Activated effector memory CD4-positive, alpha-beta T cell treated with Interleukin-2 at 50 U/mL for 16 hours (primary cell): ENCODE data around the gene LRRN3.

Experiments
- DNase-seq: peaks from one replicate; pipeline ENCODE4 v3.0.0-alpha.2; 2020

Gene LRRN3

GRCh38 chr7:111108000-111108399, 17.1 kb downstream of the LRRN3 start:
- DNase-seq = no peak

GRCh38 chr7:111108496-111108895, 17.6 kb downstream of the LRRN3 start:
- no peak for DNase-seq

DNA sequence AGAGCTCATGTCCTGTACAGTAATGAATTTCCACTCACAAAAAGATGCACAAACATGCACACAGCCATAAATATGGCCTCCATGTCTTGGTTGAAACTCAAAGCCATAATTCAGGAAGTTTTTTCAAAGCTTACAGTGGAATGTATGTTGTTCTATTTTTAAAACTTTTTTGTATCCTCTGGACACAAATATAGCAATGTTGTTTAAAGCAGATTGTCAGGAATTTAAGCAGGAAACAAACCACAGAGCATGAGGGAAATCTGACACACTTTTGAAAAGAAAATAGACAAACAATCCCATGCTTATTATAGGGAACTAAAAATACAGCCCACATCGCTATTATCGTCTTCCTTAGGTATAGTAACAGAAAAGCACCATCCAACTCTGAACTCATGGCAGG, 21.5 kb downstream of the LRRN3 start:
- DNase-seq = no peak

DNA sequence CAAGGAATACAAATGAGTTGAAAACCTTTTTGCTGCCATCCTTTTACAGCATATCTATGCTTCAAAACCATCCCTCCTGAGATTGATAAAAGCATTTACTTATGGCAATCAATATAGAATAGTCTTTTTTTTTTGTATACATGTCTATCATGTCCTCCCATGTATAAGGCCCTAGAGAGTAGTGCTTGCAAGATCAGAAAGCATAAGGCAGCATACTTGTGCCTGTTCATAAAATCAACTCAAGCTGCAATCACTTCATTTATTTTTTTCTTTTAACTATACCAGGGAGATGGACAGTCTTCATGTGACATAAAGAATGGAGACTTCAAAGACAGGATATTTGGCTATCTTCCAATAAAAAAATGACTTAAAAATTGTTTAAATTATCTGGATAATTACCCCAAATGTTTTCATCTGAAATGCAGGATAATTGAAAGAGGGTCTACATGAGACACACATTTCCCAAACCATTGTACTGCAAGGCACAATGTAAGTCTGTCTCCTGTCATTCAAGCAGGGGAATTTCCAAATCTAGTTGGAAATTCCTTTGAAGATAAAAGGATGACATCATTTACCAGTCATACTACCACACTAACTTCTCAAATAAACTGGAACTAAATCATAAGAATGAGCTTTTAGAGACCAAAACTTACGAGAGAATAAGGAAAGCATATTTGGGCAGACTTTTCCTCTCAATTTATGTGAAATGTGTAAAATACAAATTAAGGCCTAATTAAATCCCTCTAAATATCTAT, 22.5 kb downstream of the LRRN3 start:
- DNase-seq = no peak

GRCh38 chr7:111115966-111116365, 25.0 kb downstream of the LRRN3 start:
- no peak for DNase-seq

DNA sequence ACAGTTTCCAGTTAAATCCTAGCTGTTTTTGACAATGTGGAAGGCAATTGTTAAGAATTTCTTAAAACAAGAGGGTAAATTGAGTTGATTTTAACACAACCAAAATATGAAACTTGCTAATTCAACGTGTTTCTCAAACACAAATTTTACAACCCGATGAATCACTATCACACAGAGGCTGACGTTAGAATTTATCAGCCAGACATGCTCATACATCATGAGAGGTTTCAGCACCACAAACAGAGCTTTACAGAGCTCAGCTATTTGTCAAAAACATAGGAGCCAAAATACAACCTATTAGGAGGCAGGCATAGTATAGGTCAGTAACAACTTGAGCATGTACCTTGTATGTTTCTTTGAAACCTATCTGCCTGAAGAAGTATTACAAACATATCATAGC, 36.1 kb downstream of the LRRN3 start:
- no peak for DNase-seq

GRCh38 chr7:111129435-111129834, 38.5 kb downstream of the LRRN3 start:
- DNase-seq = no peak

GRCh38 chr7:111132833-111133232, 41.9 kb downstream of the LRRN3 start:
- no peak for DNase-seq

DNA sequence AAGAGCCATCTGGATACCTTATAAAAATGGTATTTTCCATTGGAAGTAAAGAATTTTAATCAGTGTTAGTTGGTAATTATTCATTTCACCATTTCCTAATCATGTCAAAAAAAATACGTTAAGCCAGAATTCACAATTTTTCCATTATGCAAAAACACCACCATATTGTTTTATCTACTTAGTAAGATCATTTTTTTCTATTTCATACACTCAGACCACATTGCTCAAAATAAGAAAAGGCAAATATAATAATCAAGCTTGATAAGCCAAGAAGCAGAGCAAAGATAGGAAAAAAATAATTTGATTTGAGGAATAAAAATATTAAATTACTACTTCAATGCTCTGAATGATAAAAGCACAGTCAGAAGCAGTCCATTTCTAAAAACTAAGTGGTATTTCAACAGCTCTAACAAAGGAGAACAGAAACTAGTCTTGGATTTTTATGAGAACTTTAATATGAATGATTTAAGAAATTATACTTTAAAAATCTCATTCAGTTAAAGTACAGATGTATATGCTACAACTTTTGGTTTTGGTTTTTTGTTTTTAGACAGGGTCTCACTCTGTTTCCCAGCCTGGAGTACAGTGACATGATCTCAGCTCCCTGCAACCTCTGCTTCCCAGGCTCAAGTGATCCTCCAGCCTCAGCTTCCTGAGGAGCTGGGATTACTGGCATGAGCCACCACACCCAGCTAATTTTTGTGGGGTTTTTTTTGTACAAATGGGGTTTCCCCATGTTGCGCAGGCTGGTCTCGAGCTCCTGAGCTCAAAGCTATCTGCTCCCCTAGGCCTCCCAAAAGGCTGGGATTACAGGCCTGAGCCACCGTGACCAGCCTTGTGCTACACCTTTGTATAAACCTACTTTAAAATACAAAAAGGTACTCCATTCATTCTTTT, 46.6 kb downstream of the LRRN3 start:
- peak; percentile 1 for DNase-seq

DNA sequence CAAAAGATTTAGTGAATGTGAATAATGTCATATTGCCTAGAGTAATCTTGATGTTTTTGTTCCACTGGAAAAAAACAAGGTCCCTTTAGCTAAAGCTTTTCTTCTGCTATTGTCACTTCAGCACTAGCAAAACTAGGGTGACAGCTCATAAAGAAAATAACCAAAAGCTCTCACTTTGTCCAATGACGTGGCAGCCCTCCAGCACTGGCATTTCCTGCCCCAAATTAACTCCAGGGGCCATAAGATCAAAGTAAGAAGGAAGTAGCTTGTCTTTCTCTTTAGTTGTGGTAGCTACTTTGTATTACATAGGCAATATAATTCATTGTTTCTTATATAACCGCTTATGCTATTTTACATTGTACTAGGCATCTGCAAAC, 47.3 kb downstream of the LRRN3 start:
- DNase-seq = peak; percentile 36

GRCh38 chr7:111138586-111138985, 47.7 kb downstream of the LRRN3 start:
- DNase-seq = no peak

DNA sequence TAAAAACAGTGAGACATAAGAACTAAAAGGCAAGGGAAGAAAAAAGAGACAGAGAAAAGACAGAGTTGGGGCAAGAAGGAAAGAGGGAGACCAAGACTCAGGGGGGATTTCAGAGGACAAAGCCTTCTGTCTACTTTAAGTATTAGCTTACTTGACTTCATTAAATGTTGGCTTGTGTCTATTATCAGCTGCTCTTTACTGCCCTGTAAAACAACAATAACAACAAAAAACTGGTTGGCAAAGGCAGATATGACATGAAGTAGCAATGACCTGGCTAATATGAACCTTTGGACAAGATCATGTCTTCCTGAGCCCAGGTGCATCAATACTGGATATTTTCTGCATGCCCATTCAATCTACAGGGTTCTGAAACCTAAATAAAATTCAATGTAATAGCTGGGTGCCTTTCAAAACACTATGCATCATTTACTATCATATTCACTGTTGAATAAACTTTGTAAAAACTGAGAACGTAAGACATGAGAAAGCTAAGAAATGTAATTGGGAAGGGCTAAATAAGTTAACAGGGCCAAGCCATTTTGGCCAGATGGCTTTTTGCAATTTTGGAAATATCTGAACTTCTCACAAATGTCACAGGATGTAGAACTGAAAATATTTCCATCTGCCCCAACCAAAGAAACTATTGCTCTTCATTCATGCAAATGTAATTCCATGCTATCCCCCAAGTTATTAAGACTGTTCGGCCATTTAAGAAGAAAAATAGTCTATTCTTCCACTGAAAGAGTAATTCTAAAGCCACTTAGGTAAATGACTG, 49.4 kb downstream of the LRRN3 start:
- no peak for DNase-seq

DNA sequence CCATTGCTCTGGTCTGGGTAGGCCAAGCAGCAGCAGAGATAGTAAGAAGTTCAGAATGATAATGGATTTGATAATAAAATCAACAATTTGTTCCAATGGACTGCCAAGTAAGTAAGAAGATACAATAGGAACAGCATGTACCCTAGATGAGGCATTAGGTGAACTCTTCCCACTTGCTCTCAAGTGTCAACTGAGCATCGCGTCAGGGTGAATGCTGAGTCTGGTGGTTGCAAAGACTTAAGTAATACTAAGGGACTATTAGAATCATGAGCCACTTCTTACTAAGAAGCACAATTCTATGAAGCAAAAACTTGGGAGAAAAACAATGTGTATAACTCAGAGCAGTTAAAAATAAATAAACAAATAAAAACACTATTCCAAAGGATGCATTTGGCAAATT, 54.5 kb downstream of the LRRN3 start:
- no peak for DNase-seq

GRCh38 chr7:111146136-111146535, 55.2 kb downstream of the LRRN3 start:
- no peak for DNase-seq

- DNase-seq = no peak
Measured at GRCh38 chr7:111147708-111148533, 57.0 kb downstream of the LRRN3 start.

DNA sequence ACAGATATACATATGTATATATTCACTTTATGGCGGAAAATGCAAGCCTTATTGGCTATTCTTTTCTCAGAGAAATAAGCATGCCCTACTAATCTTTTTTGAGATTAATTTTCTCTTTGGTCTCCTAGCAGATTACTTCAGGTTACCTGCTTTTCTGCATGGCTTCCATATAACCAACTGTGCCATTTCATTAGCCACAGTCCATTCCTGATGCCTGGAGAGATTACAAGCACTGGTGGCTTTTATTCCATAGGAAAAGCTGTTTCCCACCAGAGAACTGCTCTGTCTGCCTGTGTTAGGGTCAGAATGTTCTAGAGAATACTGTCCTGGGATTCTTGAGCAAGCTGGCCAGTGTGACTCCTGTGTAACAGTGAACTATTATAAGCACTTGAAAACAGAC, 59.8 kb downstream of the LRRN3 start:
- no peak for DNase-seq

GRCh38 chr7:111159426-111159825, 68.5 kb downstream of the LRRN3 start:
- no peak for DNase-seq

DNA sequence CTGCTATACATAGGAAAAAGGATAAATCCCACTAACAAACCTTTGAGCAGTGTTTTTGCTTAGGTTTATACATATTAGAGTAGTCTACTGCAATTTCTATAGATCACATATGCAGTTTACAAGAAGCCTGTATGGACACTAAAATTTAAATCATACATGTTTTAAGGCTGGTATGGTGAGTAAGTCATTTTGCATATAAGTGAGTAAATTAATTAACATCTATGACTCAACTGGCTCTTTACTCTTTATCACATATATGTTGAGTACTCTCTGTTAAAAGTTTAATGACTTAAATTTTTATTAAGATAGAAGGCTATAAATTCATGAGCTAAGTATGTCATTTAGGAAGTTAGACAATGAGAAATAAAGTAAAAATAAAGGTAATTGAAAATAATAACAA, 69.4 kb downstream of the LRRN3 start:
- DNase-seq = no peak

GRCh38 chr7:111162692-111163091, 71.8 kb downstream of the LRRN3 start:
- DNase-seq = no peak

- no peak for DNase-seq
Measured at GRCh38 chr7:111164442-111164841, 73.5 kb downstream of the LRRN3 start.

GRCh38 chr7:111168182-111168581, 77.3 kb downstream of the LRRN3 start:
- DNase-seq = no peak

DNA sequence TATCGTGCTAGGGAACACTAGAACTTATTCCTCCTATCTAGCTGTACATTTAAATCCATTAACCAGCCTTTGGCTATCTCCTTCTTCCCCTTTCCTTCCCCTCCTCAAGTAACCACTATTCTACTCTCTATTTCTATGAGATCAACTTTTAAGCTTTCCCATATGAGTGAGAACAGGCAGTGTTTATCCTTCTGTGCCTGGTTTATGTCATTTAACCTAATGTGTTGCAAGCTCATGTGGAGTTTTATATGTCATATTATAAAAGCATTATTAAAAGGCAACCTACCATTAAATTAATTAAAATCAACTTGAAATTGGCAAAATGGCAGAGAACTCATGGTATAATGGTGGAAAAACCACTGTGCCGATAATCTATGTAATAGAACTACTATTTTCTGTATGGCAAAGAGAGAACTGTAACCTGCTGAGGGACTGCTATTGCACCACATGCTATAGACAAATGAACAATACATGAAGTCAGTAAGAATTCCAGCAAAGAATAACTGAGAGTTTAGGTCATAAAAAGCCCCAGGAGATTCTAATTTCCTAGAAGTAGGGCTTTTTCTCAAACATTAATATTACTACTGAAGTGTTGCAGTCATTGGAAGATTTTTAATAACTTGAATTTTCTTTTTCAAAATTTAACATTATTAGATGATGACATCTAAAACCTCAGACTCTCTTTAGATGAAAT, 81.8 kb downstream of the LRRN3 start:
- DNase-seq = no peak
